NCI-H748 (cell line): ENCODE results near the gene LRRC15.

Experiments used
- DNase-seq: peaks from one replicate; lab custom pipeline; 2025; ENCODE audit not compliant: unreplicated experiment; lab: John Stamatoyannopoulos, UW

LRRC15 gene

DNA sequence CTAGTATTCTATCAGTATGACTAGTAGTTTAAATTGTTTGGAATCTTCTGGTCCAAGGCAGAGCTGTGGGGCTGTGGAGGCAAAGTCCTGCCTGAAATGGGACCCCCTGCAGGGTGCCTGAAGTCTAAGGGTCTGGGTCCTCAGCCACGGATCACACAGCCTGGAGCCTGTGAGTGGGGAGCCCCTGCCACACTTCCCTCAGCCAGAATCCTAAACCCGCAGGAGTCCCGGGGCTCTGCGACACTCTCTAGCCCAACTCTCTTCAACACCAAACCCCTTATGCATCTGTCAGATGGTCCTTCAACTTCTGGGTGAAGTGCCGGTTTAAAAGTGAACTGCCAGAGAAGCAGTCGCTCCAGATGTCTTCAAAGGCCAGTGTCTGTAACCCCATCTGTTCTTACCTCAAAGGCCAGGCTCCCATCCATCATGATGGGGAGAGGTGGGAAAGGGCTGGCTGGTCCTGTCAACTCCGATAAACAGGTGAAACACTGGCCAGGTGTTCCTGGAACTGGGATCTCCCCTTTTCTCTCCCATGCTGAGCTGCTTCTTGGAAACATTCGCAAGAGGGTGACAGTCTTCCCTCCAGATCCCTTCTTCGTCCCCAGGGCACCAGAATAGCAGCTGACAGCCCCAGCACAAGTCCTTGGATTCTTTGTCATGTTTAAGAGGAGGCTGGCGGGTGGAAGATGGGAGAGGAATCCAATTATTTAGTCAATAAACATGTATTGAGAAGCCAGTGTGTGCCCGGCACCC lies 64.0 kb downstream of the LRRC15 start:
- no peak for DNase-seq
